Suprapubic skin (tissue), 4 donors: ENCODE data around the gene SPINK4.

Source experiments
- CTCF ChIP-seq, 2 donors: fragments of 200-600 bp in 1 of 2; fragments of 450-650 bp in 1 of 2; sonication (generic) in 1 of 2; IDR thresholded peaks; one replicate each; pipeline ENCODE4 v1.5.1; 2016 to 2019; ENCODE audit warnings: antibody characterized with exemption in 2 of 2, mild to moderate bottlenecking in 1 of 2, moderate library complexity in 1 of 2
- POLR2A ChIP-seq, 2 donors: fragments of 450-650 bp; IDR thresholded peaks; one replicate each; pipeline ENCODE4 v1.6.1; 2017; ENCODE audit warnings: antibody characterized with exemption in 2 of 2, mild to moderate bottlenecking in 2 of 2, moderate library complexity in 2 of 2
- POLR2AphosphoS5 ChIP-seq, 3 donors: sonication (generic); formaldehyde crosslinking; IDR thresholded peaks; one replicate each; pipeline ENCODE4 v1.6.1; 2017; ENCODE audit warnings: antibody characterized with exemption in 3 of 3

GRCh38 chr9:33193818-33194217 is 46.1 kb upstream of the SPINK4 start:
- TF ChIP-seq POLR2AphosphoS5 (IDR thresholded peaks at IDR 0.05) (no peak), POLR2A (IDR thresholded peaks at IDR 0.05) (no peak), CTCF (IDR thresholded peaks at IDR 0.05) (no peak)
